Right renal cortex interstitium (tissue), 3 donors: ENCODE data around the gene OSTC. TPM values are rescaled to one million over a fixed set of nuclear protein-coding genes. Genes with fewer than 3 reads are reported as not detected.
"Not testable (repeated sequence)": the region's sequence is repeated elsewhere in the genome, so short reads cannot be mapped to it uniquely, and the experiment has no call there.

Source experiments
- DNase-seq, 3 donors: peaks; one replicate each; pipeline ENCODE4 v3.0.0-alpha.2; 2013; ENCODE audit warnings: low read depth in 3 of 3, low spot score in 2 of 3
- polyA plus RNA-seq, 3 donors: library from polyadenylated mRNA; unstranded; fragments of 120-200 nt; gene quantifications; one replicate each; pipeline ENCODE4 v1.2.1, GENCODE V29; 2013; ENCODE audit not compliant: insufficient read length in 3 of 3

Gene OSTC
- polyA plus RNA-seq, 3 donors = 260 to 267 (median 260) TPM

GRCh38 chr4:108709722-108710121 lies 59.3 kb downstream of the OSTC start:
- no peak for DNase-seq

DNA sequence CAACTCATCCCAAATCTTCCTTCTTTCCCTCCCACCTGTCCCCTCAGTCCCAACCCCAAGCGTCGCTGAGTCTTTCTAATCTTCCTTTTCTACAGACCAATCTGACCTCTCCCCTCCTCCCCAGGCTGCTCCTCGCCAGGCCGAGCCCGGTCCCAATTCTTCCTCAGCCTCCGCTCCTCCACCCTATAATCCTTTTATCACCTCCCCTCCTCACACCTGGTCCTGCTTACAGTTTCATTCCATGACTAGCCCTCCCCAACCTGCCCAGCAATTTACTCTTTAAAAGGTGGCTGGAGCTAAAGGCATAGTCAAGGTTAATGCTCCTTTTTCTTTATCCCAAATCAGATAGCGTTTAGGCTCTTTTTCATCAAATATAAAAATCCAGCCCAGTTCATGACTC lies 60.2 kb downstream of the OSTC start:
- not testable (repeated sequence) for DNase-seq

DNA sequence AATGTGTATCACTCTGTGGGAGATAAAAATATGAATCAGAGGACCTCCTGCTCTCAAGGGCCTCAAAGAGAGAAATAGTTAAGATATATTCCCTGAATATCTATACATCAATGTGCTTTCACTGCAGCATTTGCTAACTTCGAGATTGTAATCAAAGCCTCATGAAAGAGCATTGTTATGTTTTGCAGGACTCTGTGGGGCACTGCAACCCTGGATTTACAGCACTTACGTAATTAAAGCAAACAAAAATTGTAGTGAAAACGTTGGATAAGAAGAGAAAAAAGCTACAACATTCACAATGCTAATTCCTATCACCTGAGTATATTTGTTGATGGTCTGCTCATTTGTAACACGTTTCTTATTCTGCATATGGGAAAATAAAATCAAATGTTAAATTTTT lies 64.5 kb downstream of the OSTC start:
- DNase-seq = no peak

GRCh38 chr4:108716340-108716739 lies 65.9 kb downstream of the OSTC start:
- DNase-seq = no peak

- no peak for DNase-seq
Observed at GRCh38 chr4:108717386-108717785, 67.0 kb downstream of the OSTC start.

Other genes starting within 250 kb of the OSTC start
- gene RPL34, start 30.0 kb upstream of the OSTC start, polyA plus RNA-seq = 1,000 to 10,000 TPM; 2,131 to 2,261 (median 2,196) TPM
- gene ETNPPL, start 112.5 kb downstream of the OSTC start, polyA plus RNA-seq = under 1 TPM; 0.23 to 0.62 (median 0.28) TPM